NCI-H187 treated with DMSO at 0.1 percent for 48 hours (cell line): ENCODE measurements around the gene MRO.
"Not testable (repeated sequence)": the region's sequence is repeated elsewhere in the genome, so short reads cannot be mapped to it uniquely, and the experiment has no call there.

Source experiments
- DNase-seq: peaks from one replicate; lab custom pipeline; 2025; lab: John Stamatoyannopoulos, UW

Gene MRO

DNA sequence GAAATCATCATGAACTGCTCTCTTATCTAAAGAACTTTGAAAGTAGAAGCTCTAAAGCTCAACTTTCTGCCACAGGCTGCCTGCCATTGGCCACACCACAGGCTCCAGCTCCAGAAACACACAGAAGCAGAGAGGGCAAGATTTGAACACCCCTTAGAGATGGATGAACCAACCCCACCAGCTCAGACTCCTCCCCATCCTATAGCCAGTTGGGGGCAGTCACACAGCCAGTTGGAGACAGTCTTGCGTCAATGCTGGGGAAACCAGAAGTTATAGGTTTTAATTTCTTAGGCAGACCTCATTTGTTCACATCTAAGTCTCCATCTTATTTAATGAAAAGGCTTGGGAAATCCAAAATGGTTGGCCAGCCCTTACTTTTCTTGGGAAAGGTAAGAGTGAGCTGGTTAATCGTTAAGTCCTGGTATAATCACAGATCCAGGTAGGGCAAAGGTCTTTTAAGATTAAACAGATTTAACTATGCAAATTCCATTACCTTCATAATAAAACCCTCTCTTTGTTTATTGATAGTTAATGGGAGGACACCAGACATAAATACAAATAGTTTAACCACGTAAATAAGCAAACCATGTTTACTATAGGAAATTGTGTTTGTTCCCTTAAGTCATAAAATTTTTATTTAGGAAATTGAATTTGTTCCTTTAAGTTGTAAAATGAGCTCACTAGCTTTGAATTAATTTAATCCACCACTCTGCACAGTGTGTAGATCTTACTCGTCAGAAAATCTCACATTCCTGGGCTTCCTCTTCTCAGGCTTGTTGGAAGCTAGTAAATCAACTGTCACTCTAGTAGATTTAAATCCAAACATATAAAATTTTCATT lies 28.0 kb downstream of the MRO start:
- no peak for DNase-seq

DNA sequence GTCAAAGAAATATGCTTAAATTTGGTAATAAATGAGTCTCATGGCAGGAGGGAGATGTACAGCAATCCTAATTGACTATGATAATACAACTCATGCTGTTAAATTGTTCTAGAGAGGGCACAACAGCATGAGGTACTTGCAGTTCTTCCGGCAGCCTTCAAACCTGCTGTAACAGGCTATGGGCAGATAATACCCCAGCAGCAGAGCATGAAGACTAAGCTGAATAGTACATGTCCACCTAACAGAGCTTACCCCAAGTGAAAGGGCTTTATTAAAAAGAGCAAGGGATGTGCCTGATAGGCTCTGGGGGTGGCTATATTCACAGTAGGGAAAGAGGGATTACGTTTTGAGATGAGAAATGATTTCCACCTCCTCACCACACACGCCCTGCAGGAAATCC lies 28.9 kb downstream of the MRO start:
- DNase-seq, result no peak

DNA sequence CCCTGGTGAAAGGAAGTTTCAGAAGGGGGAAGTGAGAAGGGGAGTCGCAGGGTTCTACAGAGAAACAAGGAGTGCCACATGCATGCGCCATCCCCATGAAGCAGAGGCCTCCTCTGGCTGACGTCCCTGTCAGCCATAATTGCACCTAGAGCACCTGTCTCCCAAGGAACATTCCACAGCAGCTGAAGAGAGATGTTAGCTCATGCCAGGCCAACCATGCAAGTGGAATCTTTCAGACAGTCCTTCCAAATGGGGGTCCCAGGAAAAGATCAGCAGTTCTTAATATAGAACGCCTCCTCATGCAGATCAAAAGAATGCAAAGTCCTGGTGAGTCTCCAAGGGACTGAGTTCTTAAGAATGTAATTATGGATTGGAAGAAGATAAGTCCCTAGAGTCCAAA lies 29.6 kb downstream of the MRO start:
- no peak for DNase-seq

DNA sequence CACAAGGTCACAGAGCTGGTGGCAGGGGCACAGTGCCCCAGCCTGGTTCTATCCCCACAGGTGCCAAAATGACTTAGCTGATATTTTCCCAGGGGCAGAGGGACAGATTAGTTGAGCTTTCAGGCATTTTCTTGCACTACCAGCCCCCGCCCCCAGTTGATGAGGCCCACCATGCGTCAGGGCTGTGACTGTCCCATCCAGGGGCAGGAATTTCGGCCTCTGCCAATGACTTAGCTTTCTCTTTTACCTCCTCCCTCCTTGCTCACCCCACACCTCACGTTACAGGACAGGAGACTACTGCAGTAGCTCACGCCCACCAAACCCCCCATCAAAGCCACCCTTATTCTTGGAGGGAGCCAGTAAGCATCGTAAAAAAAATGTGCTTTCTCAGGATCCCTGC lies 31.5 kb downstream of the MRO start:
- no peak for DNase-seq

DNA sequence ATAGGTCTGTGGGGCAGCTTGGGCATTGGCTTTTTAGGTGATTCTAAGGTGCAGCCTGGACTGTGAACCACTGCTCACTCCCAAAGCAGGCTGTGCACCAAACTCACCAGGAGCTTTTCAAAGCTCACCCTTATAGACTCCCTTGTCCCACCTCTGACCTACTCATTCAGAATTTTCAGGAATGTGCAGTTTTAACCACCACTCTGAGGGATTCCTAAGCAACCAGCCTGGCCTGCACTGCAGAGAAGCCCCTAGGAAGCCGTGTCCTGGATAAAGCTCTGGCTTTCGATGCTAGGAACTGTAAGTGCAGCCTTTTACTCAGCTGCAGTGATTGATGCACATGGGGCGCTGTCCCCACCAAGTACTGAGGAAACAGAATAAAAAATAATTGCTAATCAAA lies 33.0 kb downstream of the MRO start:
- DNase-seq, result no peak

DNA sequence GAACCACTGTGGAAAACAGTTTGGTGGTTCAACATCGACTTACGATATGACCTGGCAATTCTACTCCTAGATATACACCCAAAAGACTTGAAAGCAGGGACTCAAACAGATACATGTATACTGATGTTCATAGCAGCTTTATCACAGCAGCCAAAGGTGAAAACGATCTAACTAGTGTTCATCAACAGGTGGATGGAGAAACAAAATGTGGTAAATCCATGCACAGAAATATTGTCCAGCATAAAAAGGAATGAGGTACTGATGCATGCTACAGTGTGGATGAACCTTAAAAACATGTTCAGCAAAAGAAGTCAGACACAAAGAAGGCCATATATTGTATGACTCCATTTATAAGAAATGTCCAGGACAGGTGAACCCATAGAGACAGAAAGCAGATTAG lies 36.3 kb downstream of the MRO start:
- no peak for DNase-seq

DNA sequence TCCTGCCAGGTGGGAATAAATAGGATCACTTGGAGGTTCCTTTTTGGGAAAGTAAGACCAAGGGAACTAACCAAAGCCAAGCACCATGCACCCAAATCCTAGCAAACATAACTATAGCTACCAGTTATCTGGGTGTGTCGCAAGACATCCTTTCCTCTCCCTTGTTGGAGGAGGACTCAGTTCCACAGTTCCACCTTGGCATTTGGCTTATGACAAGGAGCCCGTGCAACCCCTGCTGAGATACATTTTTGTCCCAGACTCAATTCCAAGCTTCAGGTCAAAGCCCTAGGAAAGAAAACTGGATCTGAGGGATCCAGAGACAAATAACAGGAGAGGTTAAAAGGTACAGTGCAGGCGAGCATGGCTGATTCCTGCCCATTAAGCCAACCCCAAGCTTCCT lies 40.8 kb downstream of the MRO start:
- DNase-seq, result not testable (repeated sequence)

DNA sequence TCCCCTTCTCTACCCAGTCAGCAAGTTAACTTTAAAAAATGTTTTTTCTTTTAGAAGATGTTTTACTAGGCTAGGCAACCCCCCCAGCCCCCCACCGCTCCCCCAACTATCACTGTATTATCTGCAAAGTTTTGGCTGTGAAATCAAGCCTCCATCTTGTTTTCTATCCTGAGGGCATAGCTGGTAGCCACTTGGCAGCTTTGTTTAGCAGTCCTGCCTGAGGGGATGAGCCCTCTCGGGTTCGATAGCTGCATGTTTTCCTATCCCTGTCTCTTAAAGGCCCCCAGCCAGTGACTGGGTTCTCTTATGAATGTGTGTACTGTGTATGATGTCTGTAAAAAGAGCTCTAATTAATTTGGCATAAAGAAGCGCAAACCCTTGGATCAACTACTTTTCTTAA lies 43.4 kb downstream of the MRO start:
- DNase-seq, result no peak

DNA sequence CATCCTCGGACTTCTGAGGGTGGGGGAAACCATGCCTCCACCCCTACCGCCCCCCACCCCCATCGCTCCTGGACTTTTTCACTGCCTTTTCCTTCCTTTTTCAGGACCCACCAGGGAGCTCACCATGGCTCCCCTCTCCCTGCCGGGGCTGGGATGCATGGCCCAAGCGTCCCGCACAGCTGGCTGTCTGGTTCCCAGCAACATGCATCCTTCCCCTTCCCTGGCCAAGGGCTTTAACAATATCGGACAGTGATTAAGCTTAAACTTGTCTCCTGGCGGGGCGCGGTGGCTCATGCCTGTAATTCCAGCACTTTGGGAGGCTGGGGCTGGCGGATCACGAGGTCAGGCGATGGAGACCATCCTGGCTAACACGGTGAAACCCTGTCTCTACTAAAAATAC lies 44.1 kb downstream of the MRO start:
- no peak for DNase-seq

DNA sequence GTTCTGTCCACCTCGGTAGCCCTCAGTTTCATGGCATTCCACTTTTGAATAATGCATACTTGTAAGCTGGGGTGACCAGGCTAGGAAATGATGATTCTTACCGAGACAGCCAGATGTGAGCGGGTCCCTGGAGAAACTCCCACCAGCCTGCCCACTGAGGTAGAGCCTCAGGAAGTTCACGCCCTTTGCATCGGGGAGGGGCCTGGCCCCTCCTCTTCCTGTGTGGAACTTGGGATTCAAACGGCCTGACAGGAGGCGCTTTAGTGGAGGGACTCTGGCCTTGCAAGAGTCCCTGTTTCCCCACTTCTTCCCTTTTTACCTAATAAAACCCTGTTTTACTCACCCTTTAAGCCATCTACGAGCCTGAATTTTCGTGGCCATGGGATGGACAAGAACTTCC lies 44.6 kb downstream of the MRO start:
- DNase-seq, result no peak

DNA sequence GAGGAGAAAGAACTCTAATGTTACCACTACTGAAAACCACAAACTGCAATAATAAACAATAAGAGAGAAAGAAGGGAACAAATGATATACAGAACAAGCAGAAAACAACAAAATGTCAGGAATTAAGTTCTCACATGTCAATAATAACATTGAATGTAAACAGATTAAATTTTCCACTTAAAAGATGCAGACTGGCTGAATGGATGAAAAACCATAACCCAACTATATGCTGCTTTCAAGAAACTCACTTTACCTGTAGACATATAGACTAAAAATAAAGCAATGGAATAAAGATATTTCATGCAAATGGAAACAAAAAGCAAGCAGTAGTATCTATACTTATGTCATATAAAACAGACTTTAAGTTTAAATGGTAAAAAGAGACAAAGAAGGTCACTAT lies 50.4 kb downstream of the MRO start:
- DNase-seq, result no peak

DNA sequence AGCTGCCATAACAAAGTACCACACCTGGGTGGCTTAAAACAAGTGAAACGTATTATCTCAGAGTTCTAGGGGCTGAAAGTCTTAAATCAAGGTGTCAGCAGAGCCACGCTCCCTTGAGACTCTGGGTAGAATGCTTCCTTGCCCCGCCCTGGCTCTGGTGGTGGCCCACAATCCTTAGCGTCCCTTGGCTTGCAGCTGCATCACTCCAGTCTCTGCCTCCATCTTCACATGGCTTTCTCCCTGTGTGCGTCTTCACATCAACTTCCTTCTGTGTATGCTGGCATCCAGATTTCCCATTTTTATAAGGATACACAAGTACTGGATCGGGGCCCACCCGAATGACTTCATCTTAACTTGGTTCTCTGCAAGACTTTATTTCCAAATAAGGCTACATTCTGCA lies 62.5 kb downstream of the MRO start:
- no peak for DNase-seq

DNA sequence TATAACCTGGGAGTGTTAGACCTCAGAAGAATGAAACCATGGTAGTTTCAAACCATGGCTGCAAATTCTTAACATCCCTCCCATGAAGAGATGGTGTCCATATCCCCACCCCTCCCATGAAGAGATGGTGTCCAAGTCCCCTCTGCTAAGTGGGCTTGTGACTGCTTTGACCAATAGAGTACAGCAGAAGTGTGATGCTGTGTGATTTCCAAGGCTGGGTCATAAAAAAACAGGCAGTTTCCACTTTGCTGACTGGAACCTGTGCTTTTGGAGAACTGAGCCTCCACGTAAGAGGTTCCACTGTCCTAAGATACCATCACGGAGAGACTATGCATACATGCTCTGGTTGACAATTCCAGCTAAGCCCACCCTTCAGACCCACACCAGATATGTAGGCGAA lies 65.5 kb downstream of the MRO start:
- no peak for DNase-seq

DNA sequence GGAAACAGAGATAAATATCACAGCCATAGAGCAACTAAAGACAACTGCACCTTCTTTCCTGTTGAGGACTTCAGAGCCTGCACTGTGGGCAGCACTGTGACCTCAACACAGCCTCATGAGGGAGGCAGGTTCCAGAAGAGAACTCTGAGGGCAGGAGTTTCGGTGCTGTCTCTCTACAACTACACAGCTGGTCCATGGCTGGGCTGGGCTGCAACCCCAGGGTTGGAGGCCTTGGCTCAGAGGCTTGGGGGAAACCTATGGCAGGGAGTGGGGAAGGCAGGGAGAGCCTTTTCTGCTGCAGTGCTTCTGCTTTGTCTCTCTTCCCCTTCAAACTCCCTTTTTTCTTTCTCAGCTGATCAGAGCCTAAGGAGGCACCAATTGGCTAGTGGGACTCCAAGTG lies 66.5 kb downstream of the MRO start:
- no peak for DNase-seq

DNA sequence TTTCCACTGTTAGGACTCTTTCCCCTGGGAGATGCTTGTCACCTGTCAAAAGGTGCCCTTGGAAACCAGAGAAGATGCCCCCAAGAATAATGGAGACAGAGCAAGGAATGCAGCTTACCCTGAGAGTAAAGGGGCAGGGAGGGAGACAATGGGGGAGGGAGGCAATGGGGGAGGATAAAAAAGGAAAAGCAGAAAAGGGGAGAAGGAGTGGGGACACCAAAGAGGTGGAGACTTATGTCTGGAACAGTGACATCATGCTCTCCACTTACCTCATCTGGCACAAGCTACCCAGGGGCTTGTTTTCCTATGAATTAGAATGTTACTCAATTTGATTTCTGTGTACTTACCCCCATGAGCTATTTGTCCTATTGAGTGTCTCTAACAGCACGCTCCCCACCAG lies 67.9 kb downstream of the MRO start:
- DNase-seq, result no peak

DNA sequence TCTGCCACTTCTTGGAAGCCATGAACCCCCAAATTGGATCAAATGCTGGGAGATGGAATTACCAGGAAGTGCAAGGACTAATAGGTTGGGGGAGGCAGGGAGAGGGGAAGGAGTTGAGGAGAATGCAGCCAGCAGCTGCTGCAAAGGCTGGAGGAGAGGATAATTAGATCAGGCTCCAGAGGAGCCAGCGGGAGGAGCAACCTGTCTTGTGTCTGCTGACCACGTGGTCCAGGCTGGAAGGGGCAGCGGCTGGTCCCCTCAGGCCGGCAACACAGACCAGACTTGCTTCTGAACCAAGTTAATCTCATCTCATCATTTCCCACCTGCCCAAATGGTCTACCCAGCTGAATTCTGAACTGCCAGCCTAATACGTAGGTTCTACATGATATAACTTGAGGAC lies 68.3 kb downstream of the MRO start:
- no peak for DNase-seq

DNA sequence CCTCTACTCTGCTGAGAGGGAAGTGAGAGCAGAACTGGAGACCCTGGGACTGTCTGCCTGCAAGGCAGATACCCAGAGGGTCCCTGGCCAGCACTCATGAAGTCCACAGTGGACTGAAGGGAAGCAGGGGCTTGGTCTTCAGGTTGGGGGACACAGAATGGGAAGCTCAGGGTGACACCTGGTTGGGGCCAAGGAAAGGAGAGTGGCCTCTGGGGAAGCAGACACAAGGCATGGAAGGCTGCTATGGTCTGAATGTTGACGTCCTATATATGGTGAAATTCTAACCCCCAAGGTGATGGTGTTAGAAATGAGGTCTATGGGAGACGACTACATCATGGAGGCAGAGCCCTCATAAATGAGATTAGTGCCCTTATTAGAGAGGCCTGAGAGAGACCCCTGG lies 69.3 kb downstream of the MRO start:
- no peak for DNase-seq

DNA sequence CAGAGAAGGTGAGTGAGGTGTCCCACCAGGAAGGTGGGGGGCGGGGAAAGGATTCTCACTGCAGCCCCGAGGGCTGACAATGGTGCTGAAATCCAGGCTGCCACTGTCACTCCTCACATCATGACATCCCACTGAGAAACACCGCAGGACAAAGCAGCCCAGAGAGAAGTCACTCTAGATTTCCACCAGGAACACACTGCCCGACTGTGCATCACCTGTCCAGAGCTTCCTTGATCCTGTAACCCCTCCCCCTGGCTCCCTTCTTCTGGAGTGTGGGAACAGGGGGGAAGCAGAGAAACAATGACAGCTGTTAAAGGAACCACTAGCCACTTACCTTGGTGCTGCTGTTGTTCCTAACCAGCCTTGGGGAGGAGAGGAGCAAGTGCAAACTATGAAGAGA lies 69.9 kb downstream of the MRO start:
- DNase-seq, result no peak

DNA sequence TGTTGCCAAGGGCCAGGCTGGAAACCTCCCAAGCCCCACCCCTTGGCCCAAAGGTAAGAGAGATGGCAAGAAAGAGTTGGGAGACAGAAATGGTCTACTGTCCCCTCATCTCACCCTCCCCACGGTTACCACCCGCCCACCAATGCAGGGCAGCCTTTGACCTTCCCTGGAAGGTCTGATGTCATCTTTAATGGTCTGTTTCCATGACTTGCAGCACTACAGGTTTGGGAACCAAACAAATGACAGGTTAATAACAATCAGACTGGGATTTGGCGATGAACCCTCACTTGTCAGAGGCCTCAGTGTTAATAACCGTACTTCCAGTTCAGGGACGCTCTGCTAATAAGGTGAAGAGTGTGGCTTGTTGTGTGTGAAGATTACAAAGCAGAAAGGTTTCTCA lies 70.4 kb downstream of the MRO start:
- no peak for DNase-seq

DNA sequence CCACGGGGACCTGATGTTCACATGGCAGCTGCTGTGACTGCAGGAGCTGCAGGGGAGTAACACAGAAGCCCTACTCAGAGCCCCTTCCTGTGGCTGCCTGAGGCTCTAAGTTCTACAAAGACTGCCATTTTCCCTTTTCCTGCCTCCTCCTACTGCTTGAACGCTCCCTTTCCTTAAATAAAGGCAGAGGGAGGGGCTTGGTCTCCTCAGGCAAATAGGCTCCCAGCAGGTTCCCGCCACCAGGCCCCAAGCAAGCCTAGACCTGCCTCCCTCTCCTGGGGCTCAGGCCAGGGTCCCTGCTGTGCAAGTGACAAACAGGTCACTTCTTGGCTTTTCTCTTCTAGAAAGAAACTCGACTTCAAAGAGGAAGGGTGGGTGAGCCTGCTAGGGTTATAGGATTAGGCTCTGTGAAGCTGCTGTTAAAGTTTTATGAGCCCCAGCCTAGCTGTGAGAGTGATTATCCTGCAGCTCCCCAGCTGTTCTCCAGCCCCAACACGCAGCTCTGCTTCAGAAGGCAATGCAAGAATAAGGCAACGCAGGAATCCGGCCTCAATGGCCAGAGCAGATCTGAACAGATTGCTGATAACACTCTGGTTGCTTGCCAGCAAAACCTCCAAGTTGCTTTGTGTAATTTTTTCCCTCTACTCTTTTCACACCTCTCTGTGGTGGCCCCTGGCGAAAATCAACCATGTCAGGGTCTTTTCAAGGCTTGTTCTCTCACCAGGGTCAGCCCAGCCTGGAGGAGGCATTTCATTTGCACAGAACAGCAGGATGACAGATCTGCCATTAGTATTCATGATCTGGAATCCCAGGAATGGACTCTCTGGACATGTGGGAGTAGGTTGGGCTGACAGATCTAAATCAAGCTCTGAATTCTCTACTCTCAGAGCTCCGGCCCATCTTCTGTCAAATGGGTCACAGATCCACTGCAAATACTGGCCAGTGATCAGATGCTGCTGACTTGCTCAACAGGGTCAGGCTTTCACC lies 71.3 kb downstream of the MRO start:
- no peak for DNase-seq

DNA sequence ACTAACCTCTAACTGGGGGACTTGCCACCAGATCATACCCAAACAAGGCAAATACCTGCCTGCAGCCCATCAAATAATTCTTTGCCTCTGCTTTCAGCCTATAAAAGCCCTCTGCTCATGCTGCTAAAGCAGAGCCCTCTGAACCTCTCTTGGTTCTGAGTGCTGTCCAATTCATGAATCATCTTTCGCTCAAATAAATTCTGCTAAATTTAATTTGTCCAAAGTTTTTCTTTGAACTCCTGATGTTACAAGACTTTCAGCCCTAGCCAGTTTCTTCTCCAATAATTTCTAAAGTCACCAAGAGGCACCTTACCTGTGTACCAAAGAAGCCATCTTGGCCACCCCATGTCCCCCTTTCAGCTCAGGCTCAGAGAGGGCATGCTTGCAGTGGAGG lies 72.0 kb downstream of the MRO start:
- no peak for DNase-seq

DNA sequence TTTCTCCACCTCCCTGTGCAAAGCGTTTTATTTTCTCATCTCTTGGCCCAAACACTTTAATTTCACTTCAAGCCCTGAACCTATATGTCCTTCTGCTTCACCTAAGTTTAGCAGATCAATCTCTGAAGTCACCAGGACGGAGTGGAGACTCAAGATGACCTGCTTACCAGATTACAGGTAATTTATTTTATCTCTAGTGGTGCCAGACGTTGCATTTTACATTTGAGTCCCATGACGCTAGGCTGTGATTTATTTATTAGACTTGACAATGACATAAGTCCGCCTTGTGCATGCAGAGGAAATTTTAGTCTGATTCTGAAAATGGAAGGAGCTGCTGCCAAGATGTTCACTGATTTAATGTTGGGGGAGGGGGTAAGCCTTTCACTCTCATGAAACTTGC lies 73.9 kb downstream of the MRO start:
- DNase-seq, result no peak
